ENCODE results near the gene DLG2.

DNA sequence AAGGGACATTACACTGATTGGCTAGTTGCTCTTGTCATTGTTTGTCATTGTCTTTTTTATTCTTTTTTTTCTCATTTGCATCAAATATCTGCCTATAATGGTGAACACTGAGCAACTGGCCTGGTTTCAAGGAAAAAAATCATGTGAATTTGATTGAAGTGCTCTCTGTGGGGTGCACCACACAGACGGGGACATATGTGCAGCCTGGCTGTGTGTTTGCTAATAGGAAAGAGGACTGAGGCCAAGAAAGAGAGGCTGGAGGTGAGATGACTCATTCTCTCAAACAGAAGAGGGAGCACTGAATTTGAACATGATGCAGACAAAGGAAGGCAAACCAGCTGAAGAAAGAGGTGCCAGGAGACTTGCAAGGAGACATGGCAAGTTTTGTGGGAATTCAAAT, 1656.1 kb downstream of the DLG2 start:
- TF ChIP-seq, protein P1, sequence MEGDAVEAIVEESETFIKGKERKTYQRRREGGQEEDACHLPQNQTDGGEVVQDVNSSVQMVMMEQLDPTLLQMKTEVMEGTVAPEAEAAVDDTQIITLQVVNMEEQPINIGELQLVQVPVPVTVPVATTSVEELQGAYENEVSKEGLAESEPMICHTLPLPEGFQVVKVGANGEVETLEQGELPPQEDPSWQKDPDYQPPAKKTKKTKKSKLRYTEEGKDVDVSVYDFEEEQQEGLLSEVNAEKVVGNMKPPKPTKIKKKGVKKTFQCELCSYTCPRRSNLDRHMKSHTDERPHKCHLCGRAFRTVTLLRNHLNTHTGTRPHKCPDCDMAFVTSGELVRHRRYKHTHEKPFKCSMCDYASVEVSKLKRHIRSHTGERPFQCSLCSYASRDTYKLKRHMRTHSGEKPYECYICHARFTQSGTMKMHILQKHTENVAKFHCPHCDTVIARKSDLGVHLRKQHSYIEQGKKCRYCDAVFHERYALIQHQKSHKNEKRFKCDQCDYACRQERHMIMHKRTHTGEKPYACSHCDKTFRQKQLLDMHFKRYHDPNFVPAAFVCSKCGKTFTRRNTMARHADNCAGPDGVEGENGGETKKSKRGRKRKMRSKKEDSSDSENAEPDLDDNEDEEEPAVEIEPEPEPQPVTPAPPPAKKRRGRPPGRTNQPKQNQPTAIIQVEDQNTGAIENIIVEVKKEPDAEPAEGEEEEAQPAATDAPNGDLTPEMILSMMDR (IDR thresholded peaks at IDR 0.05; ENCODE audit: extremely low read depth in 1 of 2, insufficient read depth in 1 of 2, low read depth in 1 of 2, low read length in 2 of 2): no peak
- TF ChIP-seq EZH2 (IDR thresholded peaks at IDR 0.05; ENCODE audit: borderline replicate concordance, low read depth, low read length, severe bottlenecking): no peak
- no peak for TF ChIP-seq GATA2 (IDR thresholded peaks at IDR 0.05; ENCODE audit: insufficient read depth, insufficient read length, low read depth, low read length)
- no peak for TF ChIP-seq POLR2A (IDR thresholded peaks at IDR 0.05; ENCODE audit: low read depth, low read length)
- TF ChIP-seq, protein P2, sequence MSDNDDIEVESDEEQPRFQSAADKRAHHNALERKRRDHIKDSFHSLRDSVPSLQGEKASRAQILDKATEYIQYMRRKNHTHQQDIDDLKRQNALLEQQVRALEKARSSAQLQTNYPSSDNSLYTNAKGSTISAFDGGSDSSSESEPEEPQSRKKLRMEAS (IDR thresholded peaks at IDR 0.05; ENCODE audit: insufficient read depth, insufficient read length): no peak
